ENCODE measurements around the gene STYX.

DNA sequence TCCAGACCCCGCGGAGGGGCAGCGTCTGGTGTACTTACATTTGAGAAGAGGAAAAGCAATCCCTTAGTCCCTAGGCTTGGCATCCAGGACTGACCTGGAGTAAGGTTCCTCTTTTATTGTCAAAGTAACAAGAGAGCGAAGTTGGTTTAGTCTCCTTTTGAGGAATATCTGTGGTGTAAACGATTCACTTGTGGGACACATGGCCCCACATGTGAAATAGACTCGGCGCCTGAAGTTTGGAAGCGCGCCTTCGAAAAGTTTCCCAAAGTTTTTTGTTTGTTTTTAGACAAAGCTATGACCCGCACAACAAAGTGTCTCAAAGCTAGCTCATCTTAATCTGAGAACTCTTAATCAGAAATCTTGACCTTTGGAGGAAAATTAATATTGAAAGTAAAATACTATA, 744 bp downstream of the STYX start:
- TF ChIP-seq, protein P1, sequence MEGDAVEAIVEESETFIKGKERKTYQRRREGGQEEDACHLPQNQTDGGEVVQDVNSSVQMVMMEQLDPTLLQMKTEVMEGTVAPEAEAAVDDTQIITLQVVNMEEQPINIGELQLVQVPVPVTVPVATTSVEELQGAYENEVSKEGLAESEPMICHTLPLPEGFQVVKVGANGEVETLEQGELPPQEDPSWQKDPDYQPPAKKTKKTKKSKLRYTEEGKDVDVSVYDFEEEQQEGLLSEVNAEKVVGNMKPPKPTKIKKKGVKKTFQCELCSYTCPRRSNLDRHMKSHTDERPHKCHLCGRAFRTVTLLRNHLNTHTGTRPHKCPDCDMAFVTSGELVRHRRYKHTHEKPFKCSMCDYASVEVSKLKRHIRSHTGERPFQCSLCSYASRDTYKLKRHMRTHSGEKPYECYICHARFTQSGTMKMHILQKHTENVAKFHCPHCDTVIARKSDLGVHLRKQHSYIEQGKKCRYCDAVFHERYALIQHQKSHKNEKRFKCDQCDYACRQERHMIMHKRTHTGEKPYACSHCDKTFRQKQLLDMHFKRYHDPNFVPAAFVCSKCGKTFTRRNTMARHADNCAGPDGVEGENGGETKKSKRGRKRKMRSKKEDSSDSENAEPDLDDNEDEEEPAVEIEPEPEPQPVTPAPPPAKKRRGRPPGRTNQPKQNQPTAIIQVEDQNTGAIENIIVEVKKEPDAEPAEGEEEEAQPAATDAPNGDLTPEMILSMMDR (IDR thresholded peaks at IDR 0.05): no peak
- no peak for TF ChIP-seq EP300 (IDR thresholded peaks at IDR 0.05)

Measured in upper lobe of left lung (tissue), 4 donors.